ENCODE results near the gene TRIM45. TPM values are rescaled to one million over a fixed set of nuclear protein-coding genes. Genes with fewer than 3 reads are reported as not detected.

Gene TRIM45, protein sequence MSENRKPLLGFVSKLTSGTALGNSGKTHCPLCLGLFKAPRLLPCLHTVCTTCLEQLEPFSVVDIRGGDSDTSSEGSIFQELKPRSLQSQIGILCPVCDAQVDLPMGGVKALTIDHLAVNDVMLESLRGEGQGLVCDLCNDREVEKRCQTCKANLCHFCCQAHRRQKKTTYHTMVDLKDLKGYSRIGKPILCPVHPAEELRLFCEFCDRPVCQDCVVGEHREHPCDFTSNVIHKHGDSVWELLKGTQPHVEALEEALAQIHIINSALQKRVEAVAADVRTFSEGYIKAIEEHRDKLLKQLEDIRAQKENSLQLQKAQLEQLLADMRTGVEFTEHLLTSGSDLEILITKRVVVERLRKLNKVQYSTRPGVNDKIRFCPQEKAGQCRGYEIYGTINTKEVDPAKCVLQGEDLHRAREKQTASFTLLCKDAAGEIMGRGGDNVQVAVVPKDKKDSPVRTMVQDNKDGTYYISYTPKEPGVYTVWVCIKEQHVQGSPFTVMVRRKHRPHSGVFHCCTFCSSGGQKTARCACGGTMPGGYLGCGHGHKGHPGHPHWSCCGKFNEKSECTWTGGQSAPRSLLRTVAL
- total RNA-seq (2022; extraction: Qiagen RNA extraction; ENCODE audit: low read depth): 0.97 to 1.7 TPM (median 1.3 TPM) in 5 replicates

GRCh38 chr1:117121589-117122329, at the start of gene TRIM45:
TSS of gene TRIM45 (minus strand) at chr1:117121749. CDS start at chr1:117121201, 548 bp downstream.

Other genes with a start within 250 kb of the TRIM45 start
- 14.6 to 17.5 TPM (median 16.2 TPM) in 5 replicates for gene PTGFRN, start 211.8 kb downstream of the TRIM45 start, total RNA-seq (2022; extraction: Qiagen RNA extraction; ENCODE audit: low read depth)
- gene CD101, start 120.0 kb downstream of the TRIM45 start, total RNA-seq (2022; extraction: Qiagen RNA extraction; ENCODE audit: low read depth): 0.19 to 0.60 TPM (median 0.36 TPM) in 5 replicates
- 18.2 to 23.5 TPM (median 21.8 TPM) in 5 replicates for gene TTF2, start 61.4 kb downstream of the TRIM45 start, total RNA-seq (2022; extraction: Qiagen RNA extraction; ENCODE audit: low read depth)
- 0.06 to 0.25 TPM (median 0.08 TPM) in 4 of 5 replicates, not detected in the other for gene VTCN1, start 89.2 kb upstream of the TRIM45 start, total RNA-seq (2022; extraction: Qiagen RNA extraction; ENCODE audit: low read depth)
- 4.8 to 11.1 TPM (median 8.0 TPM) in 5 replicates for gene MAN1A2, start 245.7 kb upstream of the TRIM45 start, total RNA-seq (2022; extraction: Qiagen RNA extraction; ENCODE audit: low read depth)

All from A549 treated with CpdA at 1 μM for 4 hours (cell line).